ENCODE results near the gene GAA.
A peak's percentile ranks its signal among the peaks of the same experiment; 100 is the strongest.

DNA sequence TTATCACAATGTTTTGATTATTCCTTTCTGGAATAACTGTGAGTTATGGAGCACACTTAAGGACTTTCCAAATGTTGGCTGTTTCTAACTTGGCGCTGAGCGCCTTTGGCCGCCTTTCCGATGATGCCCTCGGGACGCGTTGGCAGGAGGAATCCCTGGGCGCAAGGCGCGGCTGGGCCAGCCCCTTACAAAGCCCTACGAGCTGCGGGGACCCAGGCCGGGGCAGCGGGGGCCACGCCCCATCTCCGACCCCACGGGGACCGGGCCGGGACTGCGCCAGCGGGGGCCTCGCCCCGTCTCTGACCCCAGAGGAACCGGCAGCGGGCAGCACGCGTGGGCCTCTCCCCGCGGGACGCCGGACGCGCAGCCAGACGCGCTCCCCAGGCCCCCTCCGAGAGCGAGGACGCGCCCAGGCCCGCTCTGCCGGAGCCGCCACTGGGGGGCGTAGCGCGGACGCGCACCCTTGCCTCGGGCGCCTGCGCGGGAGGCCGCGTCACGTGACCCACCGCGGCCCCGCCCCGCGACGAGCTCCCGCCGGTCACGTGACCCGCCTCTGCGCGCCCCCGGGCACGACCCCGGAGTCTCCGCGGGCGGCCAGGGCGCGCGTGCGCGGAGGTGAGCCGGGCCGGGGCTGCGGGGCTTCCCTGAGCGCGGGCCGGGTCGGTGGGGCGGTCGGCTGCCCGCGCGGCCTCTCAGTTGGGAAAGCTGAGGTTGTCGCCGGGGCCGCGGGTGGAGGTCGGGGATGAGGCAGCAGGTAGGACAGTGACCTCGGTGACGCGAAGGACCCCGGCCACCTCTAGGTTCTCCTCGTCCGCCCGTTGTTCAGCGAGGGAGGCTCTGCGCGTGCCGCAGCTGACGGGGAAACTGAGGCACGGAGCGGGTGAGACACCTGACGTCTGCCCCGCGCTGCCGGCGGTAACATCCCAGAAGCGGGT, at the start of gene GAA:
- TF ChIP-seq CEBPB (IDR thresholded peaks at IDR 0.05; ENCODE audit: low read depth, low read length) (no peak), FOSL1 (IDR thresholded peaks at IDR 0.05; ENCODE audit: insufficient read depth, low read depth, low read length) (no peak), POLR2A (IDR thresholded peaks at IDR 0.05; ENCODE audit: control extremely low read depth in 1 of 2, low read depth in 2 of 2, low read length in 2 of 2) (peak in 1 of 2 experiments; percentile 76; a peak in 2 of 3 replicates)
